ENCODE results near the gene IRF2BP2.

The IRF2BP2 gene

DNA sequence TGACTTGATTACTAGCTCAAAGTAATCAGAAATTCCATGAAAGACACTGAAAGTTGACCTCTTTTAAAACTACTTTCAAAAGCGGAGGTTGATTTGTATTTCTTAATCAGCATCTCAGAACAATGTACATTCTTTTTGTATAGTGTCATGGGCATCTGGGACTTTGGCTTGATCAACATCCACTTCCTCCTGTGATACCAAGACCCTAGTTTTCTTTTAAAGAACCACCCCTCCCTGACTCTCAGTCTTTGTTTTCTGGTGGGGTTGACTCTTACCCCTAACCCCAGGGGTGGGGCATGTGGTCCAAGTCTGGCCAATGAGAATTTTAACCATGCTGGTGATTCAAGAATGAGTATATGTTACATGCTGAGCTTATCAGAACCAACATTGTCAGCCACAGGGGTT is 21.7 kb upstream of the IRF2BP2 start:
- Histone ChIP-seq H3K27me3 (ENCODE audit: insufficient read depth, low read depth, severe bottlenecking) (no peaks in the 10 kb centered on the region), H3K4me3 (ENCODE audit: low read depth, low read length) (no peak overlapping the region), H3K9me3 (ENCODE audit: severe bottlenecking) (no peaks in the 10 kb centered on the region), H3K27ac (no peak overlapping the region), H3K36me3 (no peaks in the 10 kb centered on the region)
- DNase-seq, result no peak
- TF ChIP-seq, protein P1, sequence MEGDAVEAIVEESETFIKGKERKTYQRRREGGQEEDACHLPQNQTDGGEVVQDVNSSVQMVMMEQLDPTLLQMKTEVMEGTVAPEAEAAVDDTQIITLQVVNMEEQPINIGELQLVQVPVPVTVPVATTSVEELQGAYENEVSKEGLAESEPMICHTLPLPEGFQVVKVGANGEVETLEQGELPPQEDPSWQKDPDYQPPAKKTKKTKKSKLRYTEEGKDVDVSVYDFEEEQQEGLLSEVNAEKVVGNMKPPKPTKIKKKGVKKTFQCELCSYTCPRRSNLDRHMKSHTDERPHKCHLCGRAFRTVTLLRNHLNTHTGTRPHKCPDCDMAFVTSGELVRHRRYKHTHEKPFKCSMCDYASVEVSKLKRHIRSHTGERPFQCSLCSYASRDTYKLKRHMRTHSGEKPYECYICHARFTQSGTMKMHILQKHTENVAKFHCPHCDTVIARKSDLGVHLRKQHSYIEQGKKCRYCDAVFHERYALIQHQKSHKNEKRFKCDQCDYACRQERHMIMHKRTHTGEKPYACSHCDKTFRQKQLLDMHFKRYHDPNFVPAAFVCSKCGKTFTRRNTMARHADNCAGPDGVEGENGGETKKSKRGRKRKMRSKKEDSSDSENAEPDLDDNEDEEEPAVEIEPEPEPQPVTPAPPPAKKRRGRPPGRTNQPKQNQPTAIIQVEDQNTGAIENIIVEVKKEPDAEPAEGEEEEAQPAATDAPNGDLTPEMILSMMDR (IDR thresholded peaks at IDR 0.05; ENCODE audit: low read depth, low read length), result no peak

DNA sequence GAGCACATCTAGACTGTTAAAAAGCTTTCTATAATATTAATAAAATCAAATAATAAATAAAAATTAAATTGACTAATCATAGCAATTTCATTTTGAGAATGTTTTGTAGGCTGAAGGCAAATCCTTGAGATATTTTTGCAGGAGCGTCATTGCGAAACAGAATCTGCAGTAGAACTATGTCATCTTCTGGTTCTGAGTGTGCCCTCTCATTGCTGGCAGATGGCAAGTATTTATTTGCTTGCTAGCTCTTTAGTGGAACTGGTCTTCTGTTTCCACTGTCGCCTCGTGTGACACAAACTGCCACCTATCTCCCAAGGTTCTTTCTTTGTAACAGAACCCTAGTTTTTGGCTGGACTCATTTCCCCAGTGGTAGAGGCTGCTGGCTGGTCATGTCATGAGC is 19.0 kb upstream of the IRF2BP2 start:
- Histone ChIP-seq H3K36me3 (no peaks in the 10 kb centered on the region), H3K27ac (no peak overlapping the region), H3K9me3 (ENCODE audit: severe bottlenecking) (no peaks in the 10 kb centered on the region), H3K27me3 (ENCODE audit: insufficient read depth, low read depth, severe bottlenecking) (no peaks in the 10 kb centered on the region), H3K4me3 (ENCODE audit: low read depth, low read length) (no peak overlapping the region)
- no peak for DNase-seq
- TF ChIP-seq, protein P1 (IDR thresholded peaks at IDR 0.05; ENCODE audit: low read depth, low read length), result no peak

DNA sequence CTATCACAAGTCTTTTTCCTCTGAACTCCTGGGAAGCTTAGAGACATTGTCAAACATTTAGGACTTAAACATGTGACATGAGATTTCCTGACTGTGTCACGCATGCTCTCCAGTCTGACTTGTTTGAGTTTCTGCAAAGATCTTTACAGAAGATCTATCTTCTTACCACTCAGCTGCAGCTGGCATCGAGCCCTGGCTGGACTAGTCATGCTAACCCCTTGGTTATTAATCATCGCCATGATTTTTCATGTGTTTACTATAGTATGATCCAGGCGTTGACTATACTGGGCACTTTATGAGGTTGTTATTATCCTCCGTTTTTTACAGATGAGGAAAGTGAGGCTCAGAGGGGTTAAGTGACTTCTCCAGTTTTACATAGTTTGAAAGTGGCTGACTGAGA is 18.1 kb upstream of the IRF2BP2 start:
- TF ChIP-seq, protein P1 (IDR thresholded peaks at IDR 0.05; ENCODE audit: low read depth, low read length), result no peak
- DNase-seq, result no peak
- H3K27me3 ChIP-seq (ENCODE audit: insufficient read depth, low read depth, severe bottlenecking), result no peaks in the 10 kb centered on the region
- H3K4me3 ChIP-seq (ENCODE audit: low read depth, low read length), result no peak overlapping the region
- H3K27ac ChIP-seq, result no peak overlapping the region
- H3K9me3 ChIP-seq (ENCODE audit: severe bottlenecking), result no peaks in the 10 kb centered on the region
- no peaks in the 10 kb centered on the region for H3K36me3 ChIP-seq

DNA sequence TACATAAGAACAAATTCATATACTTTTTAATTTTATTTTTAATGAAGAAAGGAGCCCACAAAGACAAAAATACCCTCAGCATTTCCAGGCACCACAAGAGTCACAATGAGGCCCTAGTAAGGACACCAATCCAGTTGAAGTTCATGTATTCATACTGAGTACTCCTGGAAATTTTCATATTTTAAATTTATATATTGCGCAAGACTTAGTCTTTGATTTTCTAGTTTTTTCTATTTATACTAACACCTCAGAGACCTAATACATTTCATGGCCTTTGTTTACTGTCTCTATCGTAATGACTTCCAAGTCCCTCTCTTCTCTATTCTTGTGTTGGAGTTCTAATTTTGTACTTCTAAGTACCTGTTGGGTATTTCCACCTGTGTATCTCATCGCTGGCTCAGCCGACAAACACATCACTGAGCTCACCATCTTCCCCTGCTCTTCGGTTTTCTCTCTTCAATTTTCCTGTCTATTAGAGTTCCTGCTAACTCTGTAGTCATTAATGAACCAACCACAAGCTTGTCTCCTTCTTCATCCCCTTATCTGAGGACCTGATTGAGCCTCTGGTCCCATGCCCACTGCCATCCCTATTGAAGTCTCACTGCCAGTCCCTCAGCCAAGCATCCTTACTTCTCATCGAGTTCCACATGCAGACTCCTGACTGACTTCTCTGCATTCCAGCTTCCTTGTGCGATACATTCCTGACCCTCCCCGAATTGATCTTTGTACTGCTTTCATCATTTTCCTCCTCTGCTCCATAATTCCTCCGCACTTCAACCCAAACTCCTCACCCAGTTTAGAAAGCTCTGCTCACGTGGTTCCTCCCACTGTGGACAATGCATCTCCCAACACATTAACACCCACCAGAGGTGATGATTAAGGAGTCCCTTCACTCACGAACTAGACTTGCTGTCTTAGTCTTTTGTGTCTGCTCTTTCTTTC is 17.3 kb upstream of the IRF2BP2 start:
- no peaks in the 10 kb centered on the region for H3K27me3 ChIP-seq (ENCODE audit: insufficient read depth, low read depth, severe bottlenecking)
- H3K36me3 ChIP-seq, result no peaks in the 10 kb centered on the region
- H3K27ac ChIP-seq, result no peak overlapping the region
- TF ChIP-seq, protein P1 (IDR thresholded peaks at IDR 0.05; ENCODE audit: low read depth, low read length), result no peak
- no peak overlapping the region for H3K4me3 ChIP-seq (ENCODE audit: low read depth, low read length)
- no peaks in the 10 kb centered on the region for H3K9me3 ChIP-seq (ENCODE audit: severe bottlenecking)
- no peak for DNase-seq

DNA sequence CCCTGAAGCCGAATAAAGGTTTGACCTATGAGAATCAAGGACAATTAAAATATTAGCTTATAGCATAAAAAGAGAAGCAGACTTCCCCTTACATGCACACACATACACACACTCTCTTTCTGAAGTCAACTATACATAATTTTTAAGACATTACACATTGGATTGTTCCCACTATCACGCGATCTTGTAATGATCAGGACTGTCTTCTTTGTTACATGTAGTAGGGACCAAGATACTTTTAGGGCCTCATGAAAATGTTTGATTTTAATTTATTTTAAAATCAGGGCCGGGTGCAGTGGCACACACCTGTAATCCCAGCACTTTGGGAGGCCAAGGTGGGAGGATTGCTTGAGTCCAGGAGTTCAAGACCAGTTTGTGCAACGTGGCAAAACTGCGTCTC is 16.4 kb upstream of the IRF2BP2 start:
- no peak for DNase-seq
- Histone ChIP-seq H3K27ac (no peak overlapping the region), H3K9me3 (ENCODE audit: severe bottlenecking) (no peaks in the 10 kb centered on the region), H3K4me3 (ENCODE audit: low read depth, low read length) (no peak overlapping the region), H3K27me3 (ENCODE audit: insufficient read depth, low read depth, severe bottlenecking) (no peaks in the 10 kb centered on the region), H3K36me3 (no peaks in the 10 kb centered on the region)
- TF ChIP-seq, protein P1 (IDR thresholded peaks at IDR 0.05; ENCODE audit: low read depth, low read length), result no peak

Data from WERI-Rb-1 (cell line).